GM20431 (cell line): ENCODE results near the gene F5.
"Not testable (repeated sequence)": the region's sequence is repeated elsewhere in the genome, so short reads cannot be mapped to it uniquely, and the experiment has no call there.

Source experiments
- in situ Hi-C: fragments of 300-500 bp; cut with MseI, MboI; formaldehyde crosslinking; loops from one replicate; pipeline ENCODE4 v1.15.0; 2020; ENCODE audit warnings: low sequenced_read_pairs; ENCODE audit not compliant: unreplicated experiment

Gene F5

GRCh38 chr1:169550294-169550693 is 36.0 kb downstream of the F5 start:
- in situ Hi-C loops, result no loop called here

- in situ Hi-C loops, result loop anchor here (10.0 kb wide), 1 partner anchor 73 kb away; no protein-coding TSS in a partner anchor
Observed at GRCh38 chr1:169548282-169548681, 38.0 kb downstream of the F5 start.

- in situ Hi-C loops, result loop anchor here (10.0 kb wide), 1 partner anchor 72 kb away; no protein-coding TSS in a partner anchor
Observed at GRCh38 chr1:169546087-169546995, 39.9 kb downstream of the F5 start.

GRCh38 chr1:169545472-169545871 is 40.8 kb downstream of the F5 start:
- in situ Hi-C loops, result loop anchor here (10.0 kb wide), 1 partner anchor 71 kb away; no protein-coding TSS in a partner anchor

- in situ Hi-C loops, result no loop called here
Observed at GRCh38 chr1:169538998-169539871, 47.0 kb downstream of the F5 start.

- in situ Hi-C loops, result no loop called here
Observed at GRCh38 chr1:169534653-169535052, 51.6 kb downstream of the F5 start.

- in situ Hi-C loops, result not testable (repeated sequence)
Observed at GRCh38 chr1:169533528-169534190, 52.6 kb downstream of the F5 start.

GRCh38 chr1:169530448-169530847 is 55.8 kb downstream of the F5 start:
- in situ Hi-C loops, result no loop called here

GRCh38 chr1:169529068-169529642 is 57.1 kb downstream of the F5 start:
- in situ Hi-C loops, result no loop called here

- in situ Hi-C loops, result no loop called here
Observed at GRCh38 chr1:169528215-169529067, 57.8 kb downstream of the F5 start.

- in situ Hi-C loops, result no loop called here
Observed at GRCh38 chr1:169527451-169528214, 58.6 kb downstream of the F5 start.

- in situ Hi-C loops, result no loop called here
Observed at GRCh38 chr1:169527001-169527400, 59.3 kb downstream of the F5 start.

GRCh38 chr1:169526120-169526832 is 60.0 kb downstream of the F5 start:
- in situ Hi-C loops, result no loop called here

GRCh38 chr1:169525391-169525790 is 60.9 kb downstream of the F5 start:
- in situ Hi-C loops, result no loop called here

- in situ Hi-C loops, result no loop called here
Observed at GRCh38 chr1:169523904-169524303, 62.4 kb downstream of the F5 start.

GRCh38 chr1:169521226-169521625 is 65.1 kb downstream of the F5 start:
- in situ Hi-C loops, result no loop called here

- in situ Hi-C loops, result no loop called here
Observed at GRCh38 chr1:169517558-169518186, 68.6 kb downstream of the F5 start.
